ENCODE measurements around the gene RRP12.

GRCh38 chr10:97434557-97434956 is 33.4 kb upstream of the RRP12 start:
- TF ChIP-seq CTCF (IDR thresholded peaks at IDR 0.05) (no peak), POLR2A (IDR thresholded peaks at IDR 0.05) (no peak)
